Stomach (tissue), 9 donors: ENCODE measurements around the gene PRAME. TPM values are rescaled to one million over a fixed set of nuclear protein-coding genes. Genes with fewer than 3 reads are reported as not detected.

Experiments used
- DNase-seq, 2 donors: peaks; one replicate each; pipeline versions ENCODE4 v3.0.0 to v3.0.0-alpha.2; 2013 to 2019
- H3K27ac ChIP-seq, 5 donors: fragments of 200-600 bp in 4 of 5; sonication (generic) in 4 of 5; one replicate each; pipeline ENCODE4 v1.5.1; 2013 to 2019; ENCODE audit warnings: mild to moderate bottlenecking in 1 of 5, moderate library complexity in 1 of 5
- H3K27me3 ChIP-seq, 3 donors: fragments of 200-600 bp; sonication (generic); one replicate each; pipeline ENCODE4 v1.5.1; 2017 to 2019; ENCODE audit warnings: mixed run types in 1 of 3
- H3K36me3 ChIP-seq, 4 donors: fragments of 200-600 bp; sonication (generic); 1 replicate in 3 of 4; 2 replicates in 1 of 4; pipeline ENCODE4 v1.5.1; 2016 to 2019
- H3K4me1 ChIP-seq, 4 donors: fragments of 200-600 bp; sonication (generic); one replicate each; pipeline ENCODE4 v1.5.1; 2016 to 2019
- H3K4me3 ChIP-seq, 4 donors: fragments of 200-600 bp; sonication (generic) in 3 of 4; one replicate each; pipeline ENCODE4 v1.5.1; 2016 to 2019; ENCODE audit warnings: mild to moderate bottlenecking in 1 of 4
- H3K9me3 ChIP-seq, 4 donors: fragments of 200-600 bp; sonication (generic); one replicate each; pipeline ENCODE4 v1.5.1; 2016 to 2019
- CTCF ChIP-seq, 7 experiments: fragments of 450-650 bp in 4 of 7; fragments of 200-600 bp in 3 of 7; sonication (generic) in 3 of 7; IDR thresholded peaks; one replicate each; pipeline ENCODE4 v1.5.1; 2016 to 2019; ENCODE audit warnings: antibody characterized with exemption in 7 of 7, control low read depth in 2 of 7, mild to moderate bottlenecking in 1 of 7
- EP300 ChIP-seq: sonication (generic); formaldehyde crosslinking; IDR thresholded peaks from one replicate; pipeline ENCODE4 v1.6.1; 2017; ENCODE audit warnings: antibody characterized with exemption
- POLR2A ChIP-seq, 4 donors: fragments of 450-650 bp; IDR thresholded peaks; one replicate each; pipeline ENCODE4 v1.6.1; 2016; ENCODE audit warnings: antibody characterized with exemption in 4 of 4, control low read depth in 2 of 4, mild to moderate bottlenecking in 1 of 4, moderate library complexity in 1 of 4
- POLR2AphosphoS5 ChIP-seq, 3 donors: sonication (generic); formaldehyde crosslinking; IDR thresholded peaks; one replicate each; pipeline ENCODE4 v1.6.1; 2016; ENCODE audit warnings: antibody characterized with exemption in 3 of 3
- WGBS, 5 donors: extraction: QIAGEN DNeasy Blood & Tissue Kit in 3 of 5; methylation state at CpG; one replicate each; pipeline versions ENCODE4 v1.1.5 to v1.1.7; 2013 to 2018; 5-methylcytosine and 5-hydroxymethylcytosine counted together
- intact Hi-C: fragments of 100-400 bp; cut with DNase I; formaldehyde crosslinking; loops from one replicate; pipeline ENCODE4 v1.15.1; 2023; ENCODE audit warnings: low total_unique reads
- polyA plus RNA-seq, 3 donors: library from polyadenylated mRNA; stranded (reverse); fragments of 200-250 nt; gene quantifications; one replicate each; pipeline ENCODE4 v1.2.3, GENCODE V29; 2013
- total RNA-seq, 5 donors: library from RNA; depleted of rRNA; stranded (reverse); fragments of >200 nt; gene quantifications; one replicate each; pipeline versions ENCODE4 v1.1.0 to v1.2.3, GENCODE V29; 2014 to 2016
- donor health status: healthy with polysubstance abuse.
- donor health status: Bipolar disorder and iron deficiency.
- donor health status: healthy.

PRAME gene
- total and polyA plus RNA-seq, 8 donors: not detected

GRCh38 chr22:22603470-22603947 lies 44.4 kb upstream of the PRAME start:
- DNase-seq: no peak
- intact Hi-C loops: no loop called here
- H3K36me3 ChIP-seq: no peaks in the 10 kb centered on the region
- H3K9me3 ChIP-seq: peaks cover 0 to 11% (median 7%) of the 10 kb centered on the region in 4 donors
- H3K27me3 ChIP-seq: no peaks in the 10 kb centered on the region
- no peaks in the 10 kb centered on the region for H3K4me1 ChIP-seq
- WGBS, 5 donors: 70 to 82% (median 80%) methylated on average over 3 of the region's 3 CpGs
- H3K27ac ChIP-seq: no peak overlapping the region
- no peak overlapping the region for H3K4me3 ChIP-seq
- TF ChIP-seq EP300 (no peak), CTCF (IDR thresholded peaks at IDR 0.05) (no peak), POLR2A (IDR thresholded peaks at IDR 0.05) (no peak), POLR2AphosphoS5 (IDR thresholded peaks at IDR 0.05) (no peak)

- WGBS, 5 donors: 84 to 89% (median 85%) methylated on average over 6 of the region's 6 CpGs
These were observed 41.6 kb upstream of the PRAME start for GRCh38 chr22:22600531-22601261.

GRCh38 chr22:22599248-22599647 lies 40.2 kb upstream of the PRAME start:
- Histone ChIP-seq H3K36me3 (no peaks in the 10 kb centered on the region), H3K4me1 (no peaks in the 10 kb centered on the region), H3K4me3 (no peak overlapping the region), H3K27ac (no peak overlapping the region), H3K9me3 (no peaks in the 10 kb centered on the region), H3K27me3 (peaks cover 0 to 17% (median 0%) of the 10 kb centered on the region in 3 donors)
- intact Hi-C loops: no loop called here
- TF ChIP-seq POLR2A (IDR thresholded peaks at IDR 0.05): no peak
- no peak for TF ChIP-seq POLR2AphosphoS5 (IDR thresholded peaks at IDR 0.05)
- TF ChIP-seq CTCF (IDR thresholded peaks at IDR 0.05): no peak
- TF ChIP-seq EP300: no peak
- DNase-seq: no peak
- 55 to 64% (median 60%) methylated on average over 3 of the region's 3 CpGs for WGBS, 5 donors

More at GRCh38 chr22:22600531-22601261, 41.6 kb upstream of the PRAME start:
- Histone ChIP-seq H3K9me3 (no peaks in the 10 kb centered on the region), H3K27me3 (peaks cover 0 to 5% (median 0%) of the 10 kb centered on the region in 3 donors), H3K4me1 (no peaks in the 10 kb centered on the region), H3K4me3 (no peak overlapping the region), H3K27ac (no peak overlapping the region), H3K36me3 (no peaks in the 10 kb centered on the region)
- TF ChIP-seq EP300: no peak
- TF ChIP-seq CTCF (IDR thresholded peaks at IDR 0.05): no peak
- TF ChIP-seq POLR2AphosphoS5 (IDR thresholded peaks at IDR 0.05): no peak
- TF ChIP-seq POLR2A (IDR thresholded peaks at IDR 0.05): no peak
- DNase-seq: no peak
- intact Hi-C loops: no loop called here

GRCh38 chr22:22598144-22598543 lies 39.1 kb upstream of the PRAME start:
- H3K9me3 ChIP-seq: no peaks in the 10 kb centered on the region
- H3K4me1 ChIP-seq: no peaks in the 10 kb centered on the region
- H3K27me3 ChIP-seq: peaks cover 0 to 17% (median 0%) of the 10 kb centered on the region in 3 donors
- H3K36me3 ChIP-seq: no peaks in the 10 kb centered on the region
- TF ChIP-seq POLR2A (IDR thresholded peaks at IDR 0.05): no peak
- TF ChIP-seq POLR2AphosphoS5 (IDR thresholded peaks at IDR 0.05): no peak
- TF ChIP-seq EP300: no peak
- TF ChIP-seq CTCF (IDR thresholded peaks at IDR 0.05): no peak
- H3K4me3 ChIP-seq: no peak overlapping the region
- no peak overlapping the region for H3K27ac ChIP-seq
- 47 to 60% (median 52%) methylated on average over 5 of the region's 5 CpGs for WGBS, 5 donors
- no peak for DNase-seq
- intact Hi-C loops: no loop called here
